ENCODE measurements around the gene KLF15. TPM values are rescaled to one million over a fixed set of nuclear protein-coding genes. Genes with fewer than 3 reads are reported as not detected.

KLF15 gene
- 10 to 100 TPM in 1 of 5 donors, 1 to 10 TPM in 4; 6.5 to 11.4 (median 7.8) TPM for polyA plus RNA-seq (ENCODE audit: insufficient read depth in 1 of 5, insufficient read length in 5 of 5, low replicate concordance in 1 of 5)
- long read RNA-seq, donor 1, partial matches to known transcripts = 0 of 3 reads
- long read RNA-seq, donor 1, other reads (novel, unspliced or antisense) = 0 of 3 reads
- long read RNA-seq, donor 2, partial matches to known transcripts = 0 of 3 reads
- long read RNA-seq, donor 2, other reads (novel, unspliced or antisense) = 0 of 3 reads
- long read RNA-seq, donor 3, partial matches to known transcripts = 0 of 1 reads
- long read RNA-seq, donor 3, other reads (novel, unspliced or antisense) = 0 of 1 reads
- long read RNA-seq, donor 4, partial matches to known transcripts = 0 of 1 reads
- long read RNA-seq, donor 4, other reads (novel, unspliced or antisense) = 0 of 1 reads
- long read RNA-seq, donor 5, partial matches to known transcripts = 0 of 1 reads
- long read RNA-seq, donor 5, other reads (novel, unspliced or antisense) = 0 of 1 reads
- long read RNA-seq, donor 6, partial matches to known transcripts = 5 of 5 reads
- long read RNA-seq, donor 6, other reads (novel, unspliced or antisense) = 0 of 5 reads
- long read RNA-seq, donor 7, partial matches to known transcripts = 0 of 1 reads
- long read RNA-seq, donor 7, other reads (novel, unspliced or antisense) = 0 of 1 reads
- long read RNA-seq, donor 8, partial matches to known transcripts = 0 of 2 reads
- long read RNA-seq, donor 8, other reads (novel, unspliced or antisense) = 0 of 2 reads

GRCh38 chr3:126357295-126358037 is at the start of gene KLF15:
Gene KLF15 (minus strand): TSS chr3:126357408. CDS start chr3:126352922, 4,486 bp downstream.
- peak; percentile 85 to 87 for DNase-seq

GRCh38 chr3:126406389-126407296 is 49.4 kb upstream of the KLF15 start:
- no peak for DNase-seq

GRCh38 chr3:126402666-126403302 is 45.6 kb upstream of the KLF15 start:
- DNase-seq = no peak

GRCh38 chr3:126402178-126402577 is 45.0 kb upstream of the KLF15 start:
- DNase-seq = no peak

- no peak for DNase-seq
These were observed 44.5 kb upstream of the KLF15 start for GRCh38 chr3:126401611-126402160.

- DNase-seq = no peak
These were observed 42.5 kb upstream of the KLF15 start for GRCh38 chr3:126399756-126400155.

- no peak for DNase-seq
These were observed 42.1 kb upstream of the KLF15 start for GRCh38 chr3:126399351-126399735.

GRCh38 chr3:126398423-126399350 is 41.5 kb upstream of the KLF15 start:
- no peak for DNase-seq

GRCh38 chr3:126397610-126398422 is 40.6 kb upstream of the KLF15 start:
- no peak for DNase-seq

GRCh38 chr3:126396536-126396935 is 39.3 kb upstream of the KLF15 start:
- no peak for DNase-seq

GRCh38 chr3:126395846-126396513 is 38.8 kb upstream of the KLF15 start:
- DNase-seq = no peak

- DNase-seq = no peak
These were observed 37.7 kb upstream of the KLF15 start for GRCh38 chr3:126394977-126395321.

GRCh38 chr3:126394179-126394976 is 37.2 kb upstream of the KLF15 start, which contains the start of gene CFAP100:
Gene CFAP100 (plus strand): TSS chr3:126394909. CDS start chr3:126396001, 1,092 bp downstream.
- peak; percentile 70 to 73 for DNase-seq

- no peak for DNase-seq
These were observed 36.4 kb upstream of the KLF15 start for GRCh38 chr3:126393563-126393962.

- DNase-seq = no peak
These were observed 35.0 kb upstream of the KLF15 start for GRCh38 chr3:126392246-126392645.

- no peak for DNase-seq
These were observed 34.4 kb upstream of the KLF15 start for GRCh38 chr3:126391631-126392030.

- no peak for DNase-seq
These were observed 33.5 kb upstream of the KLF15 start for GRCh38 chr3:126390751-126391150.

Data from right lung (tissue), 10 donors.